PFSK-1 (cell line): ENCODE data around the gene SOHLH2.

Experiments
- FOXP2 ChIP-seq: optimal IDR thresholded peaks from 2 replicates; pipeline ENCODE3; 2011; ENCODE audit warnings: borderline replicate concordance, control low read depth, inconsistent platforms; ENCODE audit not compliant: insufficient read depth; ENCODE audit errors: extremely low read length, extremely low read depth
- POLR2AphosphoS5 ChIP-seq: IDR thresholded peaks from 2 replicates; pipeline ENCODE4 v1.6.1; 2012; ENCODE audit warnings: low read depth, mild to moderate bottlenecking, control low read depth, low read length, moderate library complexity
- REST ChIP-seq, 2 experiments: IDR thresholded peaks; 2 replicates each; pipeline versions ENCODE4 v1.6.1 to v1.8.0; 2011 to 2012; ENCODE audit warnings: low read depth in 2 of 2, low read length in 2 of 2, control low read depth in 1 of 2, inconsistent platforms in 1 of 2, mild to moderate bottlenecking in 1 of 2, moderate library complexity in 1 of 2; ENCODE audit not compliant: insufficient read depth in 1 of 2
- SIN3A ChIP-seq: IDR thresholded peaks from 2 replicates; pipeline ENCODE4 v1.6.1; 2012; ENCODE audit warnings: mild to moderate bottlenecking, low read length, moderate library complexity, borderline replicate concordance; ENCODE audit not compliant: insufficient read depth
- TAF1 ChIP-seq: IDR thresholded peaks from 2 replicates; pipeline ENCODE4 v1.6.1; 2012; ENCODE audit warnings: low read length, control low read depth, borderline replicate concordance; ENCODE audit not compliant: insufficient read depth

Gene SOHLH2

GRCh38 chr13:36217456-36217855 lies 3.1 kb upstream of the SOHLH2 start:
- TF ChIP-seq FOXP2 (no peak), POLR2AphosphoS5 (no peak), TAF1 (no peak), REST (IDR thresholded peaks at IDR 0.05; ENCODE audit: insufficient read depth in 1 of 2, low read depth in 2 of 2, low read length in 2 of 2) (no peak), SIN3A (no peak)

GRCh38 chr13:36212789-36213188 lies 1.6 kb downstream of the SOHLH2 start:
- TF ChIP-seq POLR2AphosphoS5 (no peak), SIN3A (no peak), TAF1 (no peak), REST (IDR thresholded peaks at IDR 0.05; ENCODE audit: insufficient read depth in 1 of 2, low read depth in 2 of 2, low read length in 2 of 2) (no peak), FOXP2 (no peak)

GRCh38 chr13:36211567-36211966 lies 2.8 kb downstream of the SOHLH2 start:
- TF ChIP-seq TAF1 (no peak), FOXP2 (no peak), REST (IDR thresholded peaks at IDR 0.05; ENCODE audit: insufficient read depth in 1 of 2, low read depth in 2 of 2, low read length in 2 of 2) (no peak), SIN3A (no peak), POLR2AphosphoS5 (no peak)

- TF ChIP-seq POLR2AphosphoS5 (no peak), REST (IDR thresholded peaks at IDR 0.05; ENCODE audit: insufficient read depth in 1 of 2, low read depth in 2 of 2, low read length in 2 of 2) (no peak), FOXP2 (no peak), SIN3A (no peak), TAF1 (no peak)
Observed at GRCh38 chr13:36210738-36211137, 3.6 kb downstream of the SOHLH2 start.

GRCh38 chr13:36207672-36208071 lies 6.7 kb downstream of the SOHLH2 start:
- TF ChIP-seq POLR2AphosphoS5 (no peak), TAF1 (no peak), SIN3A (no peak), REST (IDR thresholded peaks at IDR 0.05; ENCODE audit: insufficient read depth in 1 of 2, low read depth in 2 of 2, low read length in 2 of 2) (no peak), FOXP2 (no peak)
